DMS79 (cell line): Measurements from ENCODE around the gene TMUB2.

Experiments used
- DNase-seq: peaks from one replicate; lab custom pipeline; 2025; lab: John Stamatoyannopoulos, UW

The TMUB2 gene

GRCh38 chr17:44203731-44204440 is 17.1 kb downstream of the TMUB2 start:
- no peak for DNase-seq

GRCh38 chr17:44204441-44204882 is 17.7 kb downstream of the TMUB2 start:
- no peak for DNase-seq

- no peak for DNase-seq
Observed at GRCh38 chr17:44205962-44206824, 19.4 kb downstream of the TMUB2 start.

- DNase-seq = no peak
Observed at GRCh38 chr17:44206825-44207155, 20.0 kb downstream of the TMUB2 start.

GRCh38 chr17:44207319-44207718 is 20.5 kb downstream of the TMUB2 start:
- DNase-seq = no peak

GRCh38 chr17:44207743-44208142 is 21.0 kb downstream of the TMUB2 start:
- no peak for DNase-seq

- no peak for DNase-seq
Observed at GRCh38 chr17:44209786-44210341, 23.1 kb downstream of the TMUB2 start.

GRCh38 chr17:44210342-44211192 is 23.8 kb downstream of the TMUB2 start:
- no peak for DNase-seq

GRCh38 chr17:44211281-44212265 is 24.8 kb downstream of the TMUB2 start:
- no peak for DNase-seq

GRCh38 chr17:44212507-44213402 is 26.0 kb downstream of the TMUB2 start:
- DNase-seq = no peak

GRCh38 chr17:44213403-44214229 is 26.8 kb downstream of the TMUB2 start:
- no peak for DNase-seq

GRCh38 chr17:44214230-44214494 is 27.4 kb downstream of the TMUB2 start:
- DNase-seq = no peak

- DNase-seq = no peak
Observed at GRCh38 chr17:44214896-44215295, 28.1 kb downstream of the TMUB2 start.

- no peak for DNase-seq
Observed at GRCh38 chr17:44216173-44216572, 29.4 kb downstream of the TMUB2 start.

- no peak for DNase-seq
Observed at GRCh38 chr17:44216694-44217093, 29.9 kb downstream of the TMUB2 start.

GRCh38 chr17:44217738-44218343 is 31.1 kb downstream of the TMUB2 start:
- no peak for DNase-seq

- DNase-seq = peak; percentile 70
Observed at GRCh38 chr17:44218344-44219107, 31.8 kb downstream of the TMUB2 start.

- DNase-seq = no peak
Observed at GRCh38 chr17:44219108-44219615, 32.4 kb downstream of the TMUB2 start.
